ENCODE results near the gene PTGES3L.

The PTGES3L gene

GRCh38 chr17:42979511-42980273 is at the start of gene PTGES3L:
Gene PTGES3L, minus strand, starts transcription at chr17:42980080. Its CDS starts 27 bp downstream, at chr17:42980053.
- no peak for DNase-seq (ENCODE audit: low read depth)

GRCh38 chr17:43028221-43028861 is 48.5 kb upstream of the PTGES3L start:
- no peak for DNase-seq (ENCODE audit: low read depth)

GRCh38 chr17:43027091-43028032 is 47.5 kb upstream of the PTGES3L start:
- DNase-seq (ENCODE audit: low read depth): no peak

GRCh38 chr17:43026595-43026994 is 46.7 kb upstream of the PTGES3L start:
- DNase-seq (ENCODE audit: low read depth): no peak

GRCh38 chr17:43025766-43026537 is 46.1 kb upstream of the PTGES3L start:
- DNase-seq (ENCODE audit: low read depth): no peak

GRCh38 chr17:43025290-43025657 is 45.4 kb upstream of the PTGES3L start:
- DNase-seq (ENCODE audit: low read depth): no peak

GRCh38 chr17:43024407-43025289 is 44.8 kb upstream of the PTGES3L start, which contains the start of gene RND2:
Gene RND2, plus strand, starts transcription at chr17:43025231. Its CDS starts 117 bp downstream, at chr17:43025348.
- DNase-seq (ENCODE audit: low read depth): peak; percentile 33

GRCh38 chr17:43021741-43022512 is 42.0 kb upstream of the PTGES3L start, which contains the start of gene VAT1:
Gene VAT1, minus strand, starts transcription at chr17:43022385. Its CDS starts 63 bp downstream, at chr17:43022322.
- no peak for DNase-seq (ENCODE audit: low read depth)

- peak; percentile 60 for DNase-seq (ENCODE audit: low read depth)
These were observed 41.2 kb upstream of the PTGES3L start for GRCh38 chr17:43020789-43021740.

GRCh38 chr17:43020030-43020621 is 40.2 kb upstream of the PTGES3L start:
- no peak for DNase-seq (ENCODE audit: low read depth)

GRCh38 chr17:43019418-43019817 is 39.5 kb upstream of the PTGES3L start:
- no peak for DNase-seq (ENCODE audit: low read depth)

- no peak for DNase-seq (ENCODE audit: low read depth)
These were observed 39.1 kb upstream of the PTGES3L start for GRCh38 chr17:43018932-43019331.

- no peak for DNase-seq (ENCODE audit: low read depth)
These were observed 38.4 kb upstream of the PTGES3L start for GRCh38 chr17:43018008-43018853.

- DNase-seq (ENCODE audit: low read depth): no peak
These were observed 36.3 kb upstream of the PTGES3L start for GRCh38 chr17:43016216-43016615.

GRCh38 chr17:43015579-43015978 is 35.7 kb upstream of the PTGES3L start:
- DNase-seq (ENCODE audit: low read depth): no peak

GRCh38 chr17:43014649-43015542 is 35.0 kb upstream of the PTGES3L start:
- no peak for DNase-seq (ENCODE audit: low read depth)
